Smooth muscle cell (in vitro differentiated cells): ENCODE measurements around the gene TEX12. TPM values are rescaled to one million over a fixed set of nuclear protein-coding genes. Genes with fewer than 3 reads are reported as not detected.

Source experiments
- DNase-seq: peaks from one replicate; lab custom pipeline; 2025; ENCODE audit not compliant: unreplicated experiment; lab: John Stamatoyannopoulos, UW
- H2AFZ ChIP-seq: fragments of 200-600 bp; sonication (generic); 2 replicates; pipeline ENCODE4 v1.6.0; 2016; ENCODE audit warnings: antibody characterized with exemption, low read depth, mild to moderate bottlenecking
- H3F3A ChIP-seq: fragments of 200-600 bp; sonication (generic); 2 replicates; pipeline ENCODE4 v1.6.0; 2017; ENCODE audit warnings: antibody characterized with exemption, low read depth
- H3K27ac ChIP-seq: fragments of 200-600 bp; sonication (generic); 2 replicates; pipeline ENCODE4 v1.5.1; 2016; ENCODE audit warnings: low read depth, mild to moderate bottlenecking
- H3K27me3 ChIP-seq: fragments of 200-600 bp; sonication (generic); 2 replicates; pipeline ENCODE4 v1.6.1; 2016; ENCODE audit warnings: low read depth, mild to moderate bottlenecking
- H3K36me3 ChIP-seq: fragments of 200-600 bp; sonication (generic); 2 replicates; pipeline ENCODE4 v1.5.1; 2016; ENCODE audit warnings: low read depth
- H3K4me1 ChIP-seq: fragments of 200-600 bp; sonication (generic); 2 replicates; pipeline ENCODE4 v1.5.1; 2016; ENCODE audit warnings: low read depth
- H3K4me2 ChIP-seq: fragments of 200-600 bp; sonication (generic); 2 replicates; pipeline ENCODE4 v1.6.0; 2016; ENCODE audit warnings: mild to moderate bottlenecking
- H3K4me3 ChIP-seq: fragments of 200-600 bp; sonication (generic); 2 replicates; pipeline ENCODE4 v1.5.1; 2016; ENCODE audit warnings: mild to moderate bottlenecking
- H3K79me2 ChIP-seq: fragments of 200-600 bp; sonication (generic); 2 replicates; pipeline ENCODE4 v1.6.0; 2016; ENCODE audit warnings: low read depth, mild to moderate bottlenecking
- H3K9ac ChIP-seq: fragments of 200-600 bp; sonication (generic); 2 replicates; pipeline ENCODE4 v1.6.0; 2016; ENCODE audit warnings: low read depth
- H3K9me3 ChIP-seq: fragments of 200-600 bp; sonication (generic); replicated peaks from 2 replicates; pipeline ENCODE4 v1.5.1; 2016; ENCODE audit warnings: low read depth
- H4K20me1 ChIP-seq: fragments of 200-600 bp; sonication (generic); 2 replicates; pipeline ENCODE4 v1.6.0; 2016; ENCODE audit warnings: low read depth
- CTCF ChIP-seq: fragments of 200-600 bp; sonication (generic); IDR thresholded peaks from 2 replicates; pipeline ENCODE4 v1.5.1; 2017; ENCODE audit warnings: borderline replicate concordance, mild to moderate bottlenecking, antibody characterized with exemption; ENCODE audit not compliant: insufficient read depth, poor library complexity, severe bottlenecking
- WGBS: methylation state at CpG from one replicate; pipeline ENCODE4 v1.1.7; 2016; ENCODE audit warnings: low lambda C conversion rate; 5-methylcytosine and 5-hydroxymethylcytosine counted together
- polyA plus RNA-seq: library from polyadenylated mRNA; unstranded; fragments of >200 nt; fragmentation: Nextera tagmentation; extraction: Ambion mirVana; gene quantifications from 2 replicates; pipeline ENCODE4 v1.2.1, GENCODE V29; 2016
- total RNA-seq: library from RNA; depleted of rRNA; stranded (reverse); fragments of >200 nt; gene quantifications from 2 replicates; pipeline ENCODE4 v1.2.3, GENCODE V29; 2014

TEX12 gene
- total RNA-seq (not detected in 2 replicates), polyA plus RNA-seq (not detected in 2 replicates)

GRCh38 chr11:112167145-112167544 is at the start of gene TEX12:
Gene TEX12, plus strand, starts transcription at chr11:112167372. Its CDS starts 1,897 bp downstream, at chr11:112169269.
- TF ChIP-seq CTCF = no peak
- no peaks in the 10 kb centered on the region for H3F3A ChIP-seq
- H3K4me3 ChIP-seq = no peak within 1 kb of the TSS
- no peaks in the 10 kb centered on the region for H3K27me3 ChIP-seq
- no peaks in the 10 kb centered on the region for H3K79me2 ChIP-seq
- H3K9me3 ChIP-seq = no peaks in the 10 kb centered on the region
- H3K4me1 ChIP-seq = no peaks in the 10 kb centered on the region
- H3K36me3 ChIP-seq = no peaks in the 10 kb centered on the region
- H2AFZ ChIP-seq = no peak within 1 kb of the TSS
- H3K9ac ChIP-seq = no peak within 1 kb of the TSS
- 97% methylated on average over 12 of the region's 25 CpGs for WGBS
- no peak for DNase-seq
- H3K27ac ChIP-seq = no peak within 1 kb of the TSS
- H3K4me2 ChIP-seq = no peak within 1 kb of the TSS
- no peaks in the 10 kb centered on the region for H4K20me1 ChIP-seq

- Histone ChIP-seq H3K4me2 (no peak overlapping the region), H3K27ac (no peak overlapping the region), H2AFZ (no peak overlapping the region), H3F3A (peaks cover 5% of the 10 kb centered on the region), H4K20me1 (no peaks in the 10 kb centered on the region), H3K79me2 (no peaks in the 10 kb centered on the region), H3K36me3 (no peaks in the 10 kb centered on the region), H3K4me3 (no peak overlapping the region), H3K4me1 (no peaks in the 10 kb centered on the region), H3K9me3 (no peaks in the 10 kb centered on the region), H3K9ac (no peak overlapping the region), H3K27me3 (no peaks in the 10 kb centered on the region)
- DNase-seq = no peak
- 90% methylated on average over 2 of the region's 2 CpGs for WGBS
- no peak for TF ChIP-seq CTCF
Observed at GRCh38 chr11:112118176-112118575, 49.0 kb upstream of the TEX12 start.

- Histone ChIP-seq H3K36me3 (no peaks in the 10 kb centered on the region), H3K27ac (no peak overlapping the region)
Observed at GRCh38 chr11:112121981-112122615, 45.1 kb upstream of the TEX12 start.

More at GRCh38 chr11:112121981-112122615, 45.1 kb upstream of the TEX12 start:
- Histone ChIP-seq H2AFZ (no peak overlapping the region), H3K4me2 (no peak overlapping the region), H3K79me2 (no peaks in the 10 kb centered on the region), H3K4me1 (no peaks in the 10 kb centered on the region), H3K27me3 (no peaks in the 10 kb centered on the region), H4K20me1 (no peaks in the 10 kb centered on the region), H3K9me3 (no peaks in the 10 kb centered on the region), H3F3A (peaks cover 5% of the 10 kb centered on the region), H3K4me3 (no peak overlapping the region), H3K9ac (no peak overlapping the region)
- no peak for DNase-seq
- WGBS = 87% methylated on average over 5 of the region's 5 CpGs
- no peak for TF ChIP-seq CTCF
